GM18508 (cell line): ENCODE results near the gene TSSK2.

Experiments
- ATAC-seq: cut with Tn5 transposase; IDR thresholded peaks from one replicate; pipeline ENCODE4 v1.9.1; 2021; ENCODE audit warnings: moderate number of reproducible peaks; ENCODE audit not compliant: insufficient read depth, unreplicated experiment

TSSK2 gene

DNA sequence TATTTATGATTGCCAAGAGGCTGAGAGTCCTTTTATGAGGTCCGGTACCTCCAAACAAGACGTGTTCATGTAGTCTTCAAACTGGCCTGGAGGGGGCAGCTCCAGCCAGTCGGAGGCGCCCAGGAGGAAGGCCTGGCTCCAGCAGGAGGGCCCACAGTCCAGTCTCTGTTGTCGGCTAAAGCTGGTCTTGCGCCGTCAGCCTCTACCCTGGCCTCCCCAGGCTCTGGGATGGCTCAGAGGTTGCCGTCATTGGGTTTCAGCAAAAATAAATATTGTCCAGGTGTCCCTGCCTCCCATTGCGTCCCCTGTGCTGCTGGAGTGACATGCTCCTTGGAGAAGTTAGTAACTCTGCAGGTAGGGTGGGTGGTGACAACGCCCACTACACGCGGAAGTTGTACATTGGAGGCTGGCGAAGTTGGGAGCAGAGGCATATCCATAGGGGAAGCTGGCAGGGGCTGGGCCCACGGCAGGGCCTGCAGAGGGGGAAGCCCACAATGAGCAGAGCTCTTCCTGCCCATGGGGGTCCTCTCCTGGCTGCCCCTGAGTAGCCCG, 48.5 kb downstream of the TSSK2 start:
- ATAC-seq, result no peak

DNA sequence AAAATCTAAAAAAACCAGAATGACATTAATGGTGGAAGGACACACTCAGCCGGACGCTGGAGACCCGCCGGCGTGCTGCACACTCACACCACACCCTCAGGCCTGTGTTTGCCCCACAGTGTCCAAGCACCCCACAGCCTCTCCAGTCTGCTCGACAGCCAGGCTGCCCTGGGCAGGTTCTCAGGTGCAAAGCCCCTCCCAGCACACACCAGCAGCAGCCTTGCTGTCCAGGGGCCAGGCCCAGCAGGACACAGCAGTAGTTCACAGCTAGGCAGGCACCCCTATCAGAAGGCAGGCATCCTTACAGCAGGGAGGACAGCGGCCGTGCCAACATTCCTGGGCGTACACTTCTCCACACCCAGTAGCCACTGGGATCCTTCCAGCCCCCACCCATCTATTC, 49.1 kb downstream of the TSSK2 start:
- ATAC-seq, result no peak

GRCh38 chr22:19180740-19181410, 49.8 kb downstream of the TSSK2 start:
- ATAC-seq, result no peak

GRCh38 chr22:19181786-19182471, 50.8 kb downstream of the TSSK2 start:
- ATAC-seq, result no peak
